NCI-H146 (cell line): ENCODE data around the gene CGNL1.

Experiments
- DNase-seq: peaks from one replicate; lab custom pipeline; 2025; lab: John Stamatoyannopoulos, UW

The CGNL1 gene

DNA sequence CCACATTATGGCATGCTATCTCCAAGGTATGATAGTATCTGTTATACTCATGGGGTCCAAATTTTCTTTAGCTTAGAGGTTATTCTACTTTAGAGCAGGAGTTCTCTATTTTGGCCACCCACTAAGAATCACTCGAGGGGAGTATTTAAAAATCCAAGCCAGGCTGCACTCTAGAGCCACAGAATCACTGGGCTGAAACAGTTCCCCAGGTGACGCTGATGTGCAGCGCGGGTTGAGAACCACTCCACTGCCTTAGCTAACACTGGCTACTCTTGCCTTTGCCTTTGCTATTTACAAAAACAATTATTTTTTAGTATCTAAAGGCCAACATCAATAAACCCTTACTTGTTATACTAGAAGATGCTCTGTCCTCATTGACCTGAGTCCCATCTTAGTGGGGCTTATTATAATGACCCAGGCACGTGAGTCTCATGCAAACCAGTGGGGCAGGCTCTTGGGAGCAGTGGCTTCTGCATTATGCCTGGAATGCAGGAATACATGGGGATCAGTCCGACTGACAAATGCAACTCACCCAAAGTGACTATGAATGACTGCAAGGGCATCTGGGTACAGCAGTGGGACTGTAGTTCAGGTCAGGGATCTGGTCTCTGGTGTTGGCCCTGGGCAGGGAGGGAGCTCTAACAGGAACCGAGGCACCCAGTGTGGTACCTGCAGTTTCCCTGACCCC lies 21.7 kb upstream of the CGNL1 start:
- no peak for DNase-seq

DNA sequence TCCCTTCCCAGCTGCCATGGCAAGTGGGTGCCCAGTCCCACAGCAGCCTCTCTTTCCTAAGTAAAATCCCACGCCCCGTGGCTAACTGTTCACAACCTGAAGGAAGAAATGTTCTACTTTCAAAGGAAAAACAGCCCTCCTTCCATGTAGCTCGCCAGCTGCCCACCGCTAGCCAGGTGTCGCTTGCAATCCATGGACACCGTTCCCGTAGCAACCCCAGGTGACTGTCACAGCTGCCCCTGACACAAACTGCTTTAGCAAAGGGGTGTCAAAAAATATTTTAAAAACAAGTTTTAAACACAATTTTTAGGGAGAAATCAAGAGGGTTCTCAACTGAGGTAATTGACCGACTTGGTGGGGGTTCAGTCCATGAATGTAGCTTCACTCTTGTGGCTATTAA lies 21.0 kb upstream of the CGNL1 start:
- DNase-seq: peak; percentile 40

DNA sequence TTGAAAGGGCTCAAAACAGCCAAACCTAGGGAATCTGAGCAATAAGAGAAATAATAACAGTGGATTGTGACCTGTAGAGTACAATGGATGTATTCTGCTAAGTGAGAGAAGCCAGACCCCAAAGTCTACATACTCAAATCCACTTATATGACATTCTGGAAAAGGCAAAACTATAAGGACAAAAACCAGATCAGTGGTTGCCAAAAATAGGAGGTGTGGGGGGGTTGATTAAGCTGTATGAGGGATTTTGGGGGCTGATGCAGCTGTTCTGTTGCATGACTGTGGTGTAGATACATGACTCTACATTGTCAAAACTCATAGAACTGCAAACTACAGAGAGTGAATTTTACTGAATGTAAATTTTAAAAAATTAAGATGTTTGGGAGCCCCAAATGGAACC lies 20.1 kb upstream of the CGNL1 start:
- DNase-seq: no peak

DNA sequence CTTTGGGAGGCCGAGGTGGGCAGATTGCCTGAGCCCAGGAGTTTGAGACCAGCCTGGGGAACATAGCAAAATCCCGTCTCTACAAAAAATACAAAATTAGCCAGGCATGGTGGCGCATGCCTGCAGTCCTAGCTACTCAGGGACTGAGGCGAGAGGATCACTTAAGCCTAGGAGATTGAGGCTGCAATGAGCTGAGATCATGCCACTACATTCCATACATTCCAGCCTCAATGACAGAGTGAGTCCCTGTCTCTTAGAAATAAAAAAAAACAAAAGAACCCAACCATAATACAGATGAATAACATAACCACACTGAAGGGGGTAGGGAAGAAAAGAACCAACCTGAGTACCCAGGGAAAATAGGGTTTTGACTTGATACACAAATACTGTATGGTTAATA lies 19.7 kb upstream of the CGNL1 start:
- DNase-seq: no peak

DNA sequence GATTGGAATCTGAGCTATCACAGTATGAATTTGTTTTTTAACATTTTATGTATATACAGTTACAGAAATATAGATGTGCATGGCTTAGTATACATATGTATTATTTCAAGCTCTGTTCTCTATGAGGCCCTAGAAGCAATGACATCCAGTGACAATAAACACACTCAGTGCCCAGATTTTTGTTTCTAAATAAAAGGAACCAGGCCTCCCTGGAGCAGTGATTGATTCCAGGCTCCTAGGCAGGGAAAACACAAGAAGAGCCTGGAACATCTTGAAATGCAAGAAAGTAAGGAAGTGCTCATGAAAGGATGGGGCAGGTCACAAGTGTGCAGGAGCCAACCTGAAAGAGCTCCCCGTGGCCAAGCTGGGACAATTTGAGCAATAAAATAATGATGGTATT lies 18.5 kb upstream of the CGNL1 start:
- DNase-seq: no peak

DNA sequence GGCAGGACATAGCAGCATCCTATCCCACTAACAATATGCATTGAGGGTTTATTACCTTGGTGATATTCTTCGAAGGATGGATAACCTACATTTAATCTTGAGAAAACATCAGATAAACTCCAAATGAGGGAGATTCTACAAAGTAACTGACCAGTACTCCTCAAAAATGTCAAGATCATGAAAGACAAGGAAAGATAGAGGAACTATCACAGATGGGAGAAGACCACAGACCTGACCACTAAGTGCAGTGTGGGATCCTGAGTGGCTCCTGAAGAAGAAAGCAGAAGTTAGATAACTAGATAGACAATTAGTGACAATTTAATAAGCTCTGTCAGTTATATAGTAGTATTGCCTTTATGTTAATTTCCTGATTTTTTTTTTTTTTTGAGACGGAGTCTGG lies 17.7 kb upstream of the CGNL1 start:
- no peak for DNase-seq

DNA sequence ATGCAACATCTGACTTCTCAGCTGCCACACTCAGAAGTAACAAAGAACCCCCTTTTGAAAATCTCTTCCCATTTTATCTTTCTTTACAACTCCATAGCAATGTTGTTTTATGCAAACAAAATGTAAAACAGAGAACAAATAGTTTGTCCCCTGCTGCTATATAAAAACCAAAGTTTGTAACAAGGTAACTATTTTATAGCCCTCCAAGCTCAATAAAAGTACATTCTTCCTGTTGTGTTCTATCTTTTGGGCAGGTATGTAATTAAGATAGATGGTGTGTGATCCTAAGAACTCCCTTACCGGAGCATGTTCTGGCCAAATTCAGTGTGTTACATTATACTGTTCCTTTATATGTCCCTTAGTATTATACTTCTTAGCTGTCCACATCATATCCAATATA lies 12.6 kb upstream of the CGNL1 start:
- DNase-seq: no peak

DNA sequence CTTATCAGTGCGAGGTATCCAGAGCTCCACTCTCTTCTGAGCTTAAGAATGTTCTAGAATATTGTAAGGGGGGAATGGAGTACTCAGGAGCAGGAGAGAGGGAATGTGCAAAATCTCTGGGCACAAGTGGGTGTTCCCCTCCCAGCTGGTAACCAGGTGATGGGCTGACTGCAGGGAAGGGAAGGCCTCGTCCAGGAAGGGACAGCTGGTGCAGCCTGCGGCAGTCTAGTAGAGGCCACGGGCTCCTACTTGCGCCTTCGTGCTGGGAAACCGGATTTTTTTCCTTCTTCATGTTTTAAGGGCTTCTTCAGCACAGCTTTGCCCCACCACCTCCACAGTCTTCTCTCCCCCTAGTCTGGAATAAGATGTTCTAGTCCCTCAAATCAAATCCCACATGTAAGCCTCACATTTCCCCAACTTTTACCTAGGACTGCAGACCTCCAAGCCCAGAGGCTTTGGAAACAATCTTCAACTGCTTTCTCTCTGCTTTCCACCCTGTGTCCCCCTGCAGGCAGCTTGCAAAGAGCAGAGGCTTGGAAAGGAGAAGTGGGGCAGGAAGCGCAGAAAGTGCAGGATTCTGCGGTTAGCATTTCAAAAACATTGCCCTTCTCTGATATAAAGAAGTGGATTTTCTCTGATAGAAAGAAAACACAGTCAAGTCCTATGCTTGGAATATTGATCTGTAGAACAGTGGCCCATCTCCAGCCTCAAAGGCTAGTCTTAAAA lies 11.9 kb upstream of the CGNL1 start:
- no peak for DNase-seq

DNA sequence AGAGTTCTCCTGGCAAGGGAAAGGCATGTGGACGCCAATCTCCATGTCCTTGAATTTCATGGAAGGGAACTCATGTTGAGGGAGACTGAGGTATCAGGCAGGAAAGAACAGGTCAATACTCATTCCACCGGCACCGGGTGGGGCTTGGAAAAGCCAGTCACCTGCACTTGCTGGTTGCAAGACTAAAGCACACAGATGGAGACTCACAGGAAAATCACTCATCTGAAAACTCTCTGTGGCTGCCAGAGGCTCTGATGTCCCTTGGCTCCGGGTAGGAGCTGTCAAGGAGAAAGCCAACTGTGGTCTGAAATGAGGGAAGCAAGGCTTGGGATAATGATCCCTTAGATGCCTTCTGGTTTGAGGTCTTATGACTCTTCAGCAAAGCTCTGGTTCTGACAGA lies 8.7 kb upstream of the CGNL1 start:
- no peak for DNase-seq

DNA sequence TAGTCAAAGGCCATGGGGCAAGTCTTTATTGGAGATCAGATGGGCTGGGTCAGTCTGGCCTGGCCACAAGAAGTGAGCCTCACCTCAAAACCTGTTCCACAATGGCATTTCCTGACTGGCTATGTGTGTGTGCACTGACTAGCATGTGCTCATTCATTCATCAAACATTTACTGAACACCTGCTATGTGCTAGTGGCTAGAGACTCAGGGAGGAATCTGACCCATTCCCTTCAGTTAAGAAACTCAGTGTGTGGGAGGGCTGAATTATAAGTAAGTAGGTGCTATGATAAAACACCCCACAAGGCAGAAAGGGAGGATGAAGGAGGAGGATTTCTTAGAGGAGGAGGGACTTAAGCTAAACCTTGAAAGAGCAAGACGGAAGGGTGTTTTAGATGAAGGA lies 5.4 kb upstream of the CGNL1 start:
- no peak for DNase-seq

DNA sequence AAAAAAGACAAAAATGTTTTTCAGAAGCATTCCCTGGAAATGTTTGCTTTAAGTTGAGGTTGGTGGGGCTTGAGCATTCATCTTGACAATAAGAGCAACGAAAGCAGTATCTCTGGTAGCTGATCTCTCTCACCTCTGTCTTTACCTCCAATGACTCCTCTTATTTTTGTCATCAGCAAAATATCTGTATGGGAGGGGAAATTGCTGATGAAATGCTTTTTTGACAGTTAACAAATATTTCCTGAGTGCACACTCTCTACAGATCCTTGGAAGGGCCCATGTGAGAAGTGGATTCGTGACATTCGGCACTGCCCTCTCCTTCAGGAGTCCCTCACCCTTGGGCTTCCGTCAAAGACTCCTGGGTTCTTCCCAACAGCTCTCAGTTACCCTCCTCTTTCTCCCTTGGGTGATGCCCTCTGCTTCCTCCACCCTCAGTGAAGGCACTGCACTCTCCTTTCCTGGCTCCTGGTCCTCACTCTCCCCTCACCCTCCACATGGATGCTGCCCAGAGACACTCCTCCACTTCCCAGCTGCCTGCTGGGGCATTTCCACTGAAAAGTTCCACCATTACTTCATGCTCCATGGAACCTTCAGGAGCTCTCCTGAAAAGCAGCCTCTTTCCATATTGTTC lies 2.9 kb upstream of the CGNL1 start:
- no peak for DNase-seq

DNA sequence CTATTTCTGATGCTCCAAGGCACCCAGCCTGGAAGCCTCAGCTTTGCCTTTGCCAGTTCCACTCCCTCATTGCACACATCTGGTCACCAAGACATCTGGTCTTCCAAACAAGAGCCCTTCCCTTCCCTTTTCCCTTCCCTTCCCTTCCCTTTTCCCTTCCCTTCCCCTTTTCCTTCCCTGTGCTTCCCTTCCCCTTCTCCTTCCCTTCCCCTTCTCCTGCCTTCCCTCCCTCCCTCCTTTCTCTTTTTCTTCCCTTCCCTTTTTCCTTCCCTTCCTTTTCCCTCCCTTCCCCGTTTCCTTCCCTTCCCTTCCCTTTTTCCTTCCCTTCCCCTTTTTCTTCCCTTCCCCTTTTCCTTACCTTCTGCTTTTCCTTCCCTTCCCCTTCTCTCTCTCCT lies 2.4 kb upstream of the CGNL1 start:
- DNase-seq: no peak

DNA sequence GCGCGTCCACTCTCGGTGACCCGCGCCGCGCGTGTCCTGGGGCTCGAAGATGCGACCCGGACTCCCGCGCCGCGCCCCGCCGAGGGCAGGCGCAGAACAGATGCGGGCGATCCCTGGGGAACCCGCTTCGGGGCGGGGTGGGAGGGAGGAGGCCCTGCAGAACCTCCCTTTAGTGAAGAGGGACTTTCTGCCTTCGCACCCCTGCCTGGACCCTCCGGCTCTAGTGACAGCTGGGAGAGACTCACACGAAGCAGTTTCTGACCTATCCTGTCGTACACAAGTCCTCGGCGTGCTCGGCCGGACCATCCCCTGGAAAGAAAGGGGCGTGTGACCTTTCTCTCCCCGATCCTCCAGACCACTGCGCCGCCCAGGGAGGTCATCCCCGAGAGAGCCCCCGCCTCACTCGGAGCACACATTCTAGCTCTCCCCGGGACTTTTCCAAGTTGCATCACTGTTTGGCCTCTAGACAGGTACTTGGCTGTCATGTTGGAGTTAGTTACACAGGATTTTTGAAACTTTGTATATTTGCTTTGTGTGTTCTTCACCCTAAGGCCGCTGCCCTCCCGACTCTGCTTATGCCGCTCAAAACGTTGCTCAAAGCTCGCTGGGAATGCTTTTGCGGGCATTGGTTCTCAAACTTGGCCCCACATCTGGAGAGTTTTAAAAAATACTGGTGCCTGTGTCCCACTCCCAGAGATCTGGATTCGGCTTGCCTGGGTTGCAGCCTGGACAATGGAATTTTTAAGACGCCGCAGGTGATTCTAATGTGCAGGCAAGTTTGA lies 582 bp downstream of the CGNL1 start:
- DNase-seq: peak; percentile 36

DNA sequence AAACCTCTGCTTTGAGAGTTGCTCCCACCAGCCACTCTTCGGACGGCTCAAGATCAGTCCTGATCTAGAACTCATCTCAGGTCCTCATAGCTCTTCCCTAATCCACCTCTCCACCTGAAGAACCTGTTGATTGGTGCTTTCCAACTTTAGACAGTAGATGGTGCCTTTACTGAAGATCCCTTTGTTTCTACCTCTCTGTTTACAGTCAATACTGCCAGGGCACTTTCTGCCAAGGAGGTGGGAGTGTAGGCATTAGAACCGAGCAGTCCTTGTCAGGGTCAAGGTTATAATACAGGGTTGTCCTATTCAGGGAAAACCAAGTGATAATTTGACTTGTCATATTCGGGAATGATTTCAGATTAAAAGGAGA lies 1.2 kb downstream of the CGNL1 start:
- DNase-seq: no peak

DNA sequence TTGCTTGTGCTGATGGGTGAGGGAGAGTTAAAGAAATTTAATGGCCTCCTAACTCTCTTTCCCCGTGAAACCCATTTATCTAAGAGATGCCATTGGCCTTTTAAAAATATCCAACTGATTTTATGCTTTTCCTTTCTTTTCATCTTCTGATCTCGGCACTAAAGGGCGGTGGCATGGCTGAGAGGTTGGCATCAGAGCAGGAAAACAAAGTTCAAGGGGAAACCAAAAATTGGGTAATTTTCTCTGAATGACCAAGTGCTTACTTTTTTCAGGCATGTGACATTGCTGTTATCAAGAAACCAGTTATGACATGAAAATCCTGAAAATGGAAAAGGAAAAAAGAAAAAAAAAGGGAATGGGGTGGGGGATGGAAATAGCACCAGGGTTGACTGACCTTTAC lies 3.2 kb downstream of the CGNL1 start:
- DNase-seq: no peak

DNA sequence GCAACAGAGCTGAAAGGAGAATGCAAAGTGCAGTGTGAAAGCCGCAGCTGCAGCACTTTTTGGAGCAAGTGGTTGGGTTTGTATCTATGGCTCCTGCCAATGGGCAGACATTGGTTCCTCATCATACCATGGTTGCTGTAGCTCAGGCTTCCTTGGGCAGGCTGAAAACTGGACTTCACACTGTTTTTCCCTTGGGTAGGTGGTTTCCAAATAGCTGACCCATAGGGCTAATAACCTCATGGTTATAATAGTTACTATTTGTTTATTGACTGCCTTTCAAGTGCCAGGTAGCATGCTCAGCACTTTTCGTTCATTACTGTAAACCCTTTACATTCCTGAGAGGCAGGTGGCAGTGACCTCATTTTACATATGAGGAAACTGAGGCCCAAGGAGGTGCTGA lies 4.5 kb downstream of the CGNL1 start:
- no peak for DNase-seq

DNA sequence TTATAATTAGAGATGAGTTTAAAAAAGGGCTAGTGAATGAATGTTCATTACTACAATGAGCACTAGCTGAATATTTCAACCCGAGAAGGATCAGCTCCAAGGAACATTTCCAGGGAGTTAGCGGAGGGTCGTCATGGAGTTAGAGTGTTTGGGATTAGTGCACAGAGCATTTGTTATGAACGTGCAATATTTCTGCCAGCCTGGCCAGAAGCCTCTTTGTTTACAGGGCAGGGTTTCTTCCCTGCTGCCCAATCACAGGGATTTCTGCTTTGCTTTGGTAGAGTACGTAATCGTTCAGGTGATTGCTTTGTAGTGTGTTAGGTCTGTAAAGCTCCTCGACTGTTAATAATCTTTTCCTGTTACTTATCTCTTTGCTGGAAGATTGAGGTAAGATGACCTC lies 5.9 kb downstream of the CGNL1 start:
- no peak for DNase-seq

DNA sequence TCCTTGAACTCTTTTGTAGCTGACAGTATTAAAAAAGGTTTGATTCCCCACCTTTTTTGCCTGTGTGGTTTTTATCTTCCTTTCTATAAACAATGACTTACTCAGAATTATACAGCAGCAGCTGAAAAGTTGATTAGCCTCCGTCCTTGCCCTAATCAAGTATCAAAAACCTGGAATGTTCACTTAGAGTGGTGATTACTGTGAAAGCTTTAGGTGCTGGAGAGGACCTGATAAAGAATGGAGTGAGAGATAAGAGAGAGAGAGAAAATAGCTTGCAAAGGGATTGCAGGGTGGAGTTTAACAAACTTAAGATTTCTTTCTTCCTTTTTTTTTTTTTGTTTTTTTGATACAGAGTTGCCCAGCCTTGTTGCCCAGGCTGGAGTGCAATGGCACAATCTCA lies 6.7 kb downstream of the CGNL1 start:
- no peak for DNase-seq

DNA sequence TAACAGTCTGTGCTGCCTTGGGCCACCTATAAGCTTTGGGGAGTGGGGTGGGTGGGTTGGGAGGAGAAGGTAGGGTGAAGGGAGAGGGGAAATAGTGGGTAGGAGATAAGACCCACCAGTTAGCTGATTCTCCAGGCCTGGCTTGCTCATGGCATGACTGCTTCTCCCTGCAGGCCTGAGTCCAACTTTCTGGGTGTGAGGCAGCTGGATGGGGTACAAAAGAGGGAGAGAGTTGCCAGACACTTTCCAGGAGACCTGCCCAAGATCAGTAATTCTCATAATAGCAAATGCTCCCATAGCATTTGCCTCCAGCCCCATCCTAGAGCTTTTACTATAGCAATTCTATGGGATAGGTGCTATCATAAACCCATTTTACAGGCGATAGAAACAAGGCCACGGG lies 7.7 kb downstream of the CGNL1 start:
- no peak for DNase-seq

DNA sequence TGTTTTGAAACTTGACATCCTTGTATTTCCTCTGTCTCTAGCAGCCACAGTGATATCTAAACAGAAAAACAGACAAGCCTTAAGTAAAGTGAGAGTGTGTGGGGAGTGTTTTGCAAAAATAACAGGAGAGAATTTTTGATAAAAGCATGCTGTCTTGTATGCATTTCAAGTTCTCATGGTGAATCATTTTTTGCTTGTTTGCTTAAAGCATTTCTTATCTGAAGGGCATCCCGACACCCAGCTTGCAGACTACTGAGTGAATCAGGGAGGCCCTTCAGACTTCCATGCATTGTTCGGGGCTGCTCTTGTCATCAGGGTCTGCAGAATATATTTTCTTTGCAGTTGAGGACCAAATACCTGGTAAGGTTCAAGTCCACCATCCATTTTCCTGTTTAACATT lies 8.5 kb downstream of the CGNL1 start:
- no peak for DNase-seq

DNA sequence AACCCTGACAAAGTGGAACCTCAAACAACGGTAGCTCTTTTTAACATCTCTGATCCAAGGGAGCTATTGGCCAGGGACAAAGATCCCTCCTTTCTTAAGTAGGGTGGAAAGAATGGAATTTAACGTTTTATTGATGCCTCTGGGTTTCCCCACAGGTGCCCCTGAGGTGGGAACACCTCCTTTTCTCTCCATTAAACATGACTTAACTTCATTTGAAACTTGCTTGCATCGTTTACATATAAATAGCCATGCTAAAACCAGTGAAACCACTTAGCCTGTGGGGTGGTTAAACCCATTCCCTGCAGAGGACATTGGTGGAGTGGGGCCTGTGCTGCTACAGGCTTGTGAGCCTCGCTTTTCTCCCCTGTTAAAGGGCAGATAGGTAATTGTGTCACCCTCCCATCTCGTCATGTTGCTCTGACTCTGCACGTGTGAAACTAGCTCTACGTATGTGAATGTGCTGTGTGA lies 9.7 kb downstream of the CGNL1 start:
- no peak for DNase-seq

DNA sequence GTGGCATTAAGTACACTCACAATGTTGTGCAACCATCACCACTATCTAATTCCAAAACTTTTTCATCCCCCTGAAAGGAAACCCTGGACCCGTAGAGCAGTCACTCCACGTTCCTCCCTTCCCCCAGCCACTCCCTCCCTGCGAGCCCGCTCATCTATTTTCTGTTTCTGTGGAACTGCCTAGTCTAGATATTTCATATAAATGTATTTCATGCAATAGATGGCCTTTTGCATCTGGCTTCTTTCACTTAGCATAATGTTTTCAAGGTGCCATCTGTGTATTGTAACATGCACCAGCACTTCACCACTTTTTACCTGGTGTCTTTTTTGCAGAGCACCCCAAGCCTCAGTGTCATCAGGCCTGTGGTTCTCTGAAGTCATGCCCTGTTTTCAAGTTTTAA lies 10.7 kb downstream of the CGNL1 start:
- no peak for DNase-seq

DNA sequence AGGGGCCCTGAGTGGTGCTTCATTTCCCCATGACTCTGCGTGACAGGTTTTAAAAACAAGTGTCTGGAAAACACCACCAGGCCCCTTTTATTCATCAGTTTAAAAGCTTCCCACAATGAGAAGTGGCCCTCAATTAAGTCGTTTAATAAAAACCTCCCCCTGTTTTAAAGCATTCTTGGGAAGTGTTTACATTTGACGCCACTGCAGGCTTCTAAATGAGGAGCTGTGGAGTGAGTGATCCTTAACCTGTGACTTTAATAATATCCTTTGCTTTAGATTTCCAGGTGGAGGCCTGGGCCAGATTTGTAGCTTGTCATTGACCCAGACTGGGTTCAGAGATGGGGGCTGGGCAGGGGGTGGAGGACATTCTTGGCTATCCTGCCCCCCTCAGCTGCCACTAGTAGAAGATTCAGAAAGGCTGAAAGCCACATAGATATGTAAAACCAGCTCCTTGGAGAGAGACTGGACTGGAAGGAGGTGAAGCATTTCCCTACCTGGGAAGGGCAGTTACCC lies 11.3 kb downstream of the CGNL1 start:
- DNase-seq: peak; percentile 60
